ENCODE results near the gene SLC45A2.

SLC45A2 gene

DNA sequence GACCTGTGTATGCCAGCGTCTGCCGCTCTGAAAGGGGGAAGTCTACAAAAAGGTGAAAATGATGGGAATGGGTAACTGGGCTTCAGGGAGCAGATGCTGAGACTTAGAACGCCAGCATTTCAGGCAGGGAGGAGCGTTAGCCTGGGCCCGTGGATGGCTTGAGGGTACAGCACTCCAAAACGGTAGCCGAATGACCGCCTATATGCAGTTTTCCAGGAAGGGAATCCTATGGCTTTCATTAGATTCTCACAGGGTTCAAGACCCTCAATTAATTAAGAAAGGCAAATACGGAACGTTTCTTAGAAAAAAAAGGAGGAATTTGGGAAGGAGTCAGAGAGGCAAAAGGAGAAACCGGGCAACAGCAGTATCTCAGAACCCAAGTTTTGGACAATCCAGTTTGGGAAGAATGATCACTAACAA lies 22.7 kb upstream of the SLC45A2 start:
- peak; percentile 20 for DNase-seq

DNA sequence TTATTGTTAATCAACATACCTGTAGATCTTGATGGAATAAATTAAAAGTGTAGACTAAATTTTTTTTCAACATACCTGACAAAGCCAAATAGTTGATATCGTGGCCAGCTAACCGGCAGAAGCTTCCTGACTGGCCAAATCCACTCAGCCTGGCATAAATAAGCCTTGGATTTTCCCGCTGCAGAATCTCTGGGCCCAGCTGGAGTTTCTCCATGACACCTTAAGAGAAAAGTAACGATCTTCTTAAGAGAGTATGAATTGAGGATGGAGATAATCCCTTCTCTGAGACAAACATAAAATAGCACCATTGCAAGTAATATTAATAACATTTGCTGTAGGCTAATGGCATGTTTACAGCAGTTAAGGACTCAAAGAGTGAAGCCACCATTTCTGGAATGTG lies 21.2 kb upstream of the SLC45A2 start:
- DNase-seq = peak; percentile 44

GRCh38 chr5:34005211-34005610 lies 20.7 kb upstream of the SLC45A2 start:
- DNase-seq = peak; percentile 14

DNA sequence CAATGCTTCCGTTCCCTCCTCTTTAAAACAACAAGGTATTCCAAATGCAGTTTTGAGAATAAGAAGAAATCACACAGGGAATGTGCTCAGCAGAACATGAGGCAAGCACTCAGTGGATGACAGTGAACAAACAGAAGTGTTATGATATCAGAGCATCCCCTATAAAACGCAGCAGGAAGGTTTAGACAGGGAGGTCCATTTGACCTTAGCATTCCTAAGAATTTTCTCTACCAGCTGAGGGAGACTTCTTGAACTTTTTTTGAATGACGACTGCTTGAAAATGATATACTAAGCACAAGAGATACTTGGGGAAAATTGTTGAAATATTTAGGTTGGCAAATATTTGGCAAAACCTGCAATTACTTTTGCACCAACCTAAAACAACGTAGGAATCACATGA lies 19.4 kb upstream of the SLC45A2 start:
- no peak for DNase-seq

DNA sequence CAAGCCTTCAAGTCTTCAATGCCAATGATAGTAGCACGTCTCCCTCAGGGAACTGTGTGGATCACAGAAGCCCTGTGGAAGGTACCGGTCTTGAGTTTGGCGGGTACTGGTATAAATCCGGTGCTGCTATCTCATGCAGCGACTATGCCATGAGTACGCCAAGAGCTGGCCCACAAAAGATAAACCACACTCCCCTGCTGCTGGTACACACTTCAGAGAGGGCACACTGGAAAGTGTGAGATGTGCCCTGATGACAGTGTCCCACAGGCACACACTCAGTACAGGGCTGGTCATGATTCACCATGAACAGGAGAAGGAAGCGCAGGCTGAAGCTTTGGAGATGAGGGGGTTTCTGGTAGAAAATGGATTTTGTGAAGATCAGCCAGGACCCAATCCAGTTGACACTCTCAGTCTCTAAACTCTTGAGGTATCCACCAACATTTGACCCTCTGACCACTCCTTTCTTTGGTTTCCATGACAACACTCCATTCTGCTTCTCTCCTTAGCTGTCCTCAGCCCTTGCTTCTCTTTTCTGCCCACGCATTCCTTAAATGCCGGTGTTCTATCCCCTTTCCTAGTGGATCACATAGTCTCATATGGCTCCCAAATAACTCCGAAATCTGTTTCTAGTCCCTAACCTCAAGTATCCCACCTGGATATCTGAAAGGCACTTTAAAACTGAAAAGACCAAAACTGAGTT lies 18.3 kb upstream of the SLC45A2 start:
- DNase-seq = no peak

GRCh38 chr5:34001241-34001841 lies 16.8 kb upstream of the SLC45A2 start:
- peak; percentile 79 for DNase-seq

DNA sequence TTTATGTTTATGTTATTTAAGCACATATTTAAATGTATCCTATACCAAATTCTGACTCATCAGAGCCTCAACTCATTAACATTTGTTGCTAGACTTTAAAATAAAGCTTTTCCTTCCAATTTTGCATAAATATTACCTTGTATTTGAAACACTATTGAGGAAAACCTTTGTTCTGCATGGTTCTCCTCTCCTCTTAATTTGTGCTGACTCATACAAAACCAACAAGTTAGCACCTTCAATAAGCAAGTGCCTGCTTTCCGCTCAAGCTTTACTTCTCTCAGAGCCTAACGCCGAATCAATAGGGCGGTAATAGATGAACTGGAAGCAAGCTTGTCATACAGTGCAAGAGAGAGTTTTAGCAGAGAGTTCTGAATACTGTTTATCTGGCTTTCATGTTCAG lies 15.5 kb upstream of the SLC45A2 start:
- no peak for DNase-seq

- peak; percentile 53 for DNase-seq
Measured at GRCh38 chr5:33997331-33997983, 13.0 kb upstream of the SLC45A2 start.

- DNase-seq = no peak
Measured at GRCh38 chr5:33995865-33996264, 11.4 kb upstream of the SLC45A2 start.

GRCh38 chr5:33994845-33995244 lies 10.4 kb upstream of the SLC45A2 start:
- no peak for DNase-seq

DNA sequence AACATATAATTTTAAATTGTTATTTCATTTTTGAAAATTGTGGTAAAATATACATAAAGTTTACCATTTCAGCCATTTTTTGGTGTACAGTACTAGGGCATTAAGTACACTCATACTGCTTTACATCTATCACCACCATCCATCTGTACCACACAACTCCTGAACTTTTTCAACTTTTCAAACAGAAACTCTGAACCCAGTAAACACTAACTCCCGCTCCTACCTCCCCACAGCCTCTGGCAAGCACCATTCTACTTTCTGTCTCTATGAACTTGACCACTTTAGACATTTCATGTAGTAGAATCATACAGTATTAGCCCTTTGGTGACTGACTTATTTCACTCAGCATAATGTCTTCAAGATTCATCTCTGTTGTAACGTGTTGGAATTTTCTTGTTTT lies 8.4 kb upstream of the SLC45A2 start:
- DNase-seq = no peak

- no peak for DNase-seq
Measured at GRCh38 chr5:33985447-33985846, 954 bp upstream of the SLC45A2 start.

- DNase-seq = no peak
Measured at GRCh38 chr5:33984178-33984577, 315 bp downstream of the SLC45A2 start.

- DNase-seq = no peak
Measured at GRCh38 chr5:33981408-33982162, 2.9 kb downstream of the SLC45A2 start.

DNA sequence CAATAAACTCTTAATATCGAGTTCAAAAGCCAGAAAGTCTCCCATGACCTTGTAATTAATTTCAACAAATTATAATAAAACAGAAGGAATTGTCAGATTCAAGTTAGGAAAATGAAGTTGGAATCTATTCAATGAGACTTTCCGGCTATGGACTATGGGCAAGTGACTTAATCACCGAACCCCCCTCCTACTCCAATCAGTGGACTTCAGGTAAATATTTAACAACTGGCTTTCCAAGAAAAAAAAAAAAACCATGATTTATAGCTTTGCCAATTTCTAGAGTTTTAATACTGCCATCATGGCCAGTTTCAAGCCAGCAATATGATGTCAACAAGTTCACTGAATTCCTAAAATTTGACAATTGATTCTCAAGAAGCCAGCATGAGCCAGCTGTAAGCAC lies 4.5 kb downstream of the SLC45A2 start:
- DNase-seq = no peak

- no peak for DNase-seq
Measured at GRCh38 chr5:33978306-33978705, 6.2 kb downstream of the SLC45A2 start.

DNA sequence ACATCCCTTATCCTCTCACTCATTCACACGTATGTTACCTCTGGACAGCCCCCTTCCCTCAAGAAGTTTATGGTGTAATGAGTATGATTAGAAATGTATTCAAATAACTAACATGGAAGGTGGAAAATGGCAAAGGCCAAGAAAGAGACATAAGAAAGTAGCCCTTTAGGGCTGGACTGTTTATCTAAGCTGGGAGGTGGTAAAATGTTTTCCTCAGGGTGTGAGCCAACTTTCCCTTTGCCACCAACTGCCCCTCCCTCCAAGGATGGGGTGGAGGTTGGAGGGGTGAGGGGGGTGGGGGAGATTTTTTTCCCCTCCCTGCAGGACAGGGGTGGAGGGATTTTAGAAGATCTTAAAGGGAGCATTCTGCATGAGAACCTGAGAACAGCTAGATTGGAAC lies 8.2 kb downstream of the SLC45A2 start:
- DNase-seq = no peak

GRCh38 chr5:33975852-33976251 lies 8.6 kb downstream of the SLC45A2 start:
- DNase-seq = no peak

DNA sequence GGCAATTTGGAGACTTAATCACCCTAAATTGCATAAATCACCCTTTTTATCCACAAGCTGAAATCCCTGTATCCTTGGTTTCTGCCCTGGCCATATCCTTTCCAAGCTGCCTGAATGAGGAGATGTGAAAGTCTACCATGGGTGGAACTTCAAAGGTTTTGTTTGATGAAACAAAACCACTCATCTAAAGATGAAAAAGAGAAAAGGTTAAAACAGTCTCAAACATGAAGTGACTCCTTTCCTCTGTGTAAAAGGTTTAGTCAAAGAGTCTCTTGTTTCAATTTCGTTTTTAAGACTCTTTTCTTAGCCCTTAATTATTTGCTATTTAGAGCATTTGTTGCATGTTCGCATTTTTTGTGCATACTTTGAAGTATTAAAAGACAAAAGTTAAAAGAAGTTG lies 11.2 kb downstream of the SLC45A2 start:
- no peak for DNase-seq

GRCh38 chr5:33969572-33970452 lies 14.7 kb downstream of the SLC45A2 start:
- DNase-seq = peak; percentile 57

DNA sequence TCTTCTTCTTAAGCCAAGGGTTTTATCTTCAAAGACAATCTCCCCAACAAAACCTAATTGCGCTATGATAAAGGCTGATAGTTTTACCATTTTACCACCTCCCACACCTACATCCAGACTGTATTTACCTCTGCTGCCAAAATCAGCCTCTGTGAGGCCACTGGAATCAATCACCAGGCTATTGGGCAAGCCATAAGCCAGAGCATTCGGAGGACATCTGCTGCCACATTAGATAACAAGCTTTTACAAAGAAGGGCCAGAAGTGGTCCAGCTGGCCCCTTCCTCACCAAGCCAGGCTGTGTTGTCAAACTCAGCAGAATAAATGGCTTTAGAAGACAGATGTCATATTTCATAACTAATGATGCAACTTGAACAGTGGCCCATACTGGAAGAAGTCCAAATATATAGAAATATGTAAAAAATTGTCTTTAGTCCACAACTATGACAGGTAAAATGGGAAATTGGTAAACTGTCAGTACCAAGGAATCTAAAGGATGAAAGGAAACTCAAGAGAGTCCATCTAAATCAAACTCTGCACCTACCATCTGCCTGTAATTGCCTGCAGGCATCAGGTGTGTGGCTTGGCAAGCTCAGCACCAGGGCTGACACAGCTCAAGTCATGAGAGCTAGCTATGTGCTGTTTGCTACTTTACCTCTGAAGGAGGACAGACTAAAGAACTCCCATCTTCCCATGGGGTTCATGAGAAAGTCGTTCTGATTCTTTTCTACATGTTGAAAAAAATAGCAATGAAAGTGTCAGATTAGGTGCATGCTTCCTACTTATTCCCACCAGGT lies 16.1 kb downstream of the SLC45A2 start:
- DNase-seq = peak; percentile 93

- peak; percentile 67 for DNase-seq
Measured at GRCh38 chr5:33966805-33967204, 17.7 kb downstream of the SLC45A2 start.
